GM13977 (cell line): ENCODE data around the gene EXOC4.

Experiments used
- DNase-seq: peaks from one replicate; pipeline ENCODE4 v3.0.0; 2012; ENCODE audit warnings: low spot score
- in situ Hi-C: fragments of 300-500 bp; cut with MboI; formaldehyde crosslinking; loops from one replicate; pipeline ENCODE4 v1.12.0; 2022; ENCODE audit warnings: low sequenced_read_pairs, low pct_unique_long_range_greater_than_20kb, mixed read lengths, inconsistent platforms; ENCODE audit not compliant: unreplicated experiment
- TF ChIP-seq, protein P1 (sequence below): IDR thresholded peaks from 2 replicates; pipeline ENCODE4 v1.5.1; 2012; ENCODE audit warnings: mild to moderate bottlenecking, control low read depth; ENCODE audit not compliant: insufficient read depth; ENCODE audit errors: extremely low read depth, missing control alignments

EXOC4 gene

DNA sequence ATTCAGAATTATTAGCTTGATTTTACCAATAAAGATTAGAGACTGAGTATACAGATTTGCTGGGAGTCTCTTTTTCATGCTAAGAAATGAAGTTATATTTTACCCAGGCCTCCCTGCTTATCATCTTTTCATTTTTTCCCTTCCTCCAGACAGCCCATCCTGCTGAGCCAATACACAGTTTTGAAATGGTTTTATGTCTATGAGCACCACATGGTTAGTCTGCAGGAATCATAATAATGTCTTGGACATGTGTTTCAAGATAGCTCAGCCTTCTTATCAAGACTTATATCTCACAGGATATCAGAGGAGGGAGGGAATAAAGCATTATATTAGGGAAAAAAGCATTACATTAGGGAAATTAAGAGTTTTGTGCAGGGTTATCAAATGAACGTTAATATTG is 157.1 kb downstream of the EXOC4 start:
- TF ChIP-seq, protein P1, sequence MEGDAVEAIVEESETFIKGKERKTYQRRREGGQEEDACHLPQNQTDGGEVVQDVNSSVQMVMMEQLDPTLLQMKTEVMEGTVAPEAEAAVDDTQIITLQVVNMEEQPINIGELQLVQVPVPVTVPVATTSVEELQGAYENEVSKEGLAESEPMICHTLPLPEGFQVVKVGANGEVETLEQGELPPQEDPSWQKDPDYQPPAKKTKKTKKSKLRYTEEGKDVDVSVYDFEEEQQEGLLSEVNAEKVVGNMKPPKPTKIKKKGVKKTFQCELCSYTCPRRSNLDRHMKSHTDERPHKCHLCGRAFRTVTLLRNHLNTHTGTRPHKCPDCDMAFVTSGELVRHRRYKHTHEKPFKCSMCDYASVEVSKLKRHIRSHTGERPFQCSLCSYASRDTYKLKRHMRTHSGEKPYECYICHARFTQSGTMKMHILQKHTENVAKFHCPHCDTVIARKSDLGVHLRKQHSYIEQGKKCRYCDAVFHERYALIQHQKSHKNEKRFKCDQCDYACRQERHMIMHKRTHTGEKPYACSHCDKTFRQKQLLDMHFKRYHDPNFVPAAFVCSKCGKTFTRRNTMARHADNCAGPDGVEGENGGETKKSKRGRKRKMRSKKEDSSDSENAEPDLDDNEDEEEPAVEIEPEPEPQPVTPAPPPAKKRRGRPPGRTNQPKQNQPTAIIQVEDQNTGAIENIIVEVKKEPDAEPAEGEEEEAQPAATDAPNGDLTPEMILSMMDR, result no peak
- DNase-seq, result no peak
- in situ Hi-C loops, result no loop called here

DNA sequence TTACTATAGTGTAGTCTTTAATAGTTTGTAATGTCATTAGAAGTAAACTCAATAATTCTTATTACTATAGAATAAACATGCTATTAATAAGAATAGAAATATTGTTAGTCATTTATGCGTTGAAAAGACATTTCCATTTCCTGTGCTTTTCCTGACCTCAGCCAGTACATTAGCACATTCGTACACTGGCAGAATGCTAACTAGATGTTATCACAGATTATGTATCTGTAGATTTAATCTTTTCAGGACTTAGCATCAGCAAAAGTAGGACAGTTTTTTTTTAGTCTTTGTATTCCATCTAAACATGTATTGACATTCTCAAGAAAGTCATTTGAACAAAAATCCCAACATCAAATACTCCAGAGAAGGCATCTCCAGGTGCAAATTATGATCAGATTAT is 158.5 kb downstream of the EXOC4 start:
- in situ Hi-C loops, result no loop called here
- DNase-seq, result no peak
- TF ChIP-seq, protein P1, result no peak

DNA sequence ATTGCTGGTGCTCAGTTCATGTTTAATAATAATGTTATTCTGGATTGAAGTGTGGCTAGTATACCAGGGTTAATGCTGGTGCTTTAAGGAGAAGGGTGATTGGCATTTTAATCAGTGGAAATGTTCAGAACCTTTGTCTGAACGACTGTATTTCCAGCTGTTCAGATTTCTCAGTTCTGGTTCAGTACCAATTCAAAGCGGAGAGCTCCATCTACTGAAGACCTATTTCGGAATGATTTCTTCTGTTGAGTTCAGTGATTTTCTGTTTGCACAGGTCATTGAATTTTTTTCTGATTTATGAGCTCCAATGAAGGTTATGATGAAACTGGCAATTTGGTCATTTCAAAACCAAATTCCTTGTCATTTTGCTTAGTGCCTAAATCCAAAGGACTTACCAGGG is 160.1 kb downstream of the EXOC4 start:
- in situ Hi-C loops, result no loop called here
- DNase-seq, result no peak
- TF ChIP-seq, protein P1, result peak; percentile 2

DNA sequence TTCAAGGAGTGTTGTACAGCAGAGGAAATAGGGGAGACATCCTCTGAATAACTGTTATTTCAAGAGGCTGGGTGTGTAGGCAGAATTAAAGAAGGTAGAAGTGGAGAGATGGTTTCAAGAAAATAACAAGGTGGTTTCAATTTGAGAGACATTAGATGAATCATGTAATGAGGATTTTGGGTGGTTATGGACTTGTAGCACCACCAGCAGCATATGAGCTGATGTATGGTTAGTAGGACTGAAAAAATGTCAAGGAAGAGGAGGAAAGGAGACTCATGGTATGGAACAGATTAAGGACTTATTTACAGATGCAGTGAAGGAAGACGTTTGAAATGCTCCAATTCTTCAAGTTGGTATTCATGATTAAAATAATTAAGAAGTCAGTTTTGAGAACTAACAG is 166.2 kb downstream of the EXOC4 start:
- TF ChIP-seq, protein P1, result no peak
- in situ Hi-C loops, result no loop called here
- no peak for DNase-seq

DNA sequence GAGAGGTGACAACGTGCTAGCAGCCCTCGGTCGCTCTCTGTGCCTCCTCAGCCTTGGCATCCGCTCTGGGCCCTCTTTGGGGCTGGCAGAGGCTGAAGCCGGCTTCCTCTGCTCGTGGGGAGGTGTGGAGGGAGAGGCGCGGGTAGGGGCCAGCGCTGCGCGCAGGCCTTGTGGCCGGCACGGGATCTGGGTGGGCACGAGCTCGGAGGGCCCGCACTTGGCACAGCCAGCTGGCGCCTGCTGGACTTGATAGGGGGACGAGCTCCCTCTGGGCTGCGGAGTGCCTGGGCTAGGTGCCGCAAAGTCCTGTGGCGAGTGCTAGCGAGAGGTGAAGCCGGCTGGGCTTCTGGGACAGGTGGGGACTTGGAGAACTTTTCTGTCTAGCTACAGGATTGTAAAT is 170.7 kb downstream of the EXOC4 start:
- DNase-seq, result no peak
- in situ Hi-C loops, result no loop called here
- TF ChIP-seq, protein P1, result no peak

GRCh38 chr7:133428326-133428725 is 175.4 kb downstream of the EXOC4 start:
- no peak for DNase-seq
- in situ Hi-C loops, result no loop called here
- TF ChIP-seq, protein P1, result no peak

DNA sequence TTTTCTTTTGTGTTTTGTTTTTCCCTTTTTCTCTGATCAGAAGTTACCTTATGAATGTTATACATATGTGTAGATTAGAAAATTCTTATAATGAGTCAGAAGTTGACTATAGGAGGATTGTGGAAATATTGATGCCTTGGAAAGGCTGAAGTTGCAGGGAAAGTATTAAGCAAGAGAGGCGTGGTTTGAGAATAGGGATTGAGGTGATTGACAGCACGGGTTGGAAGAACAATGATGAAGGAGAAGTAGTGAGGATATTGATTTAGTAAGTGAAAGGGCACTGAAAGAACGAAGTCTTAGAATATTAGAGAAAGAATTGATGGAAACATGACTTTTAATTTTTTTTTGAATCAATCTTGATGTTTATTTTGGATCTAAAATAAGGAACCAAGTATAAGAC is 176.0 kb downstream of the EXOC4 start:
- DNase-seq, result no peak
- in situ Hi-C loops, result no loop called here
- TF ChIP-seq, protein P1, result no peak
